ENCODE measurements around the gene SMAD7. TPM values are rescaled to one million over a fixed set of nuclear protein-coding genes. Genes with fewer than 3 reads are reported as not detected.

The SMAD7 gene
- total and polyA plus RNA-seq, 2 experiments from 2014 or later = 11.8 to 29.8 TPM

- TF ChIP-seq, protein P1, sequence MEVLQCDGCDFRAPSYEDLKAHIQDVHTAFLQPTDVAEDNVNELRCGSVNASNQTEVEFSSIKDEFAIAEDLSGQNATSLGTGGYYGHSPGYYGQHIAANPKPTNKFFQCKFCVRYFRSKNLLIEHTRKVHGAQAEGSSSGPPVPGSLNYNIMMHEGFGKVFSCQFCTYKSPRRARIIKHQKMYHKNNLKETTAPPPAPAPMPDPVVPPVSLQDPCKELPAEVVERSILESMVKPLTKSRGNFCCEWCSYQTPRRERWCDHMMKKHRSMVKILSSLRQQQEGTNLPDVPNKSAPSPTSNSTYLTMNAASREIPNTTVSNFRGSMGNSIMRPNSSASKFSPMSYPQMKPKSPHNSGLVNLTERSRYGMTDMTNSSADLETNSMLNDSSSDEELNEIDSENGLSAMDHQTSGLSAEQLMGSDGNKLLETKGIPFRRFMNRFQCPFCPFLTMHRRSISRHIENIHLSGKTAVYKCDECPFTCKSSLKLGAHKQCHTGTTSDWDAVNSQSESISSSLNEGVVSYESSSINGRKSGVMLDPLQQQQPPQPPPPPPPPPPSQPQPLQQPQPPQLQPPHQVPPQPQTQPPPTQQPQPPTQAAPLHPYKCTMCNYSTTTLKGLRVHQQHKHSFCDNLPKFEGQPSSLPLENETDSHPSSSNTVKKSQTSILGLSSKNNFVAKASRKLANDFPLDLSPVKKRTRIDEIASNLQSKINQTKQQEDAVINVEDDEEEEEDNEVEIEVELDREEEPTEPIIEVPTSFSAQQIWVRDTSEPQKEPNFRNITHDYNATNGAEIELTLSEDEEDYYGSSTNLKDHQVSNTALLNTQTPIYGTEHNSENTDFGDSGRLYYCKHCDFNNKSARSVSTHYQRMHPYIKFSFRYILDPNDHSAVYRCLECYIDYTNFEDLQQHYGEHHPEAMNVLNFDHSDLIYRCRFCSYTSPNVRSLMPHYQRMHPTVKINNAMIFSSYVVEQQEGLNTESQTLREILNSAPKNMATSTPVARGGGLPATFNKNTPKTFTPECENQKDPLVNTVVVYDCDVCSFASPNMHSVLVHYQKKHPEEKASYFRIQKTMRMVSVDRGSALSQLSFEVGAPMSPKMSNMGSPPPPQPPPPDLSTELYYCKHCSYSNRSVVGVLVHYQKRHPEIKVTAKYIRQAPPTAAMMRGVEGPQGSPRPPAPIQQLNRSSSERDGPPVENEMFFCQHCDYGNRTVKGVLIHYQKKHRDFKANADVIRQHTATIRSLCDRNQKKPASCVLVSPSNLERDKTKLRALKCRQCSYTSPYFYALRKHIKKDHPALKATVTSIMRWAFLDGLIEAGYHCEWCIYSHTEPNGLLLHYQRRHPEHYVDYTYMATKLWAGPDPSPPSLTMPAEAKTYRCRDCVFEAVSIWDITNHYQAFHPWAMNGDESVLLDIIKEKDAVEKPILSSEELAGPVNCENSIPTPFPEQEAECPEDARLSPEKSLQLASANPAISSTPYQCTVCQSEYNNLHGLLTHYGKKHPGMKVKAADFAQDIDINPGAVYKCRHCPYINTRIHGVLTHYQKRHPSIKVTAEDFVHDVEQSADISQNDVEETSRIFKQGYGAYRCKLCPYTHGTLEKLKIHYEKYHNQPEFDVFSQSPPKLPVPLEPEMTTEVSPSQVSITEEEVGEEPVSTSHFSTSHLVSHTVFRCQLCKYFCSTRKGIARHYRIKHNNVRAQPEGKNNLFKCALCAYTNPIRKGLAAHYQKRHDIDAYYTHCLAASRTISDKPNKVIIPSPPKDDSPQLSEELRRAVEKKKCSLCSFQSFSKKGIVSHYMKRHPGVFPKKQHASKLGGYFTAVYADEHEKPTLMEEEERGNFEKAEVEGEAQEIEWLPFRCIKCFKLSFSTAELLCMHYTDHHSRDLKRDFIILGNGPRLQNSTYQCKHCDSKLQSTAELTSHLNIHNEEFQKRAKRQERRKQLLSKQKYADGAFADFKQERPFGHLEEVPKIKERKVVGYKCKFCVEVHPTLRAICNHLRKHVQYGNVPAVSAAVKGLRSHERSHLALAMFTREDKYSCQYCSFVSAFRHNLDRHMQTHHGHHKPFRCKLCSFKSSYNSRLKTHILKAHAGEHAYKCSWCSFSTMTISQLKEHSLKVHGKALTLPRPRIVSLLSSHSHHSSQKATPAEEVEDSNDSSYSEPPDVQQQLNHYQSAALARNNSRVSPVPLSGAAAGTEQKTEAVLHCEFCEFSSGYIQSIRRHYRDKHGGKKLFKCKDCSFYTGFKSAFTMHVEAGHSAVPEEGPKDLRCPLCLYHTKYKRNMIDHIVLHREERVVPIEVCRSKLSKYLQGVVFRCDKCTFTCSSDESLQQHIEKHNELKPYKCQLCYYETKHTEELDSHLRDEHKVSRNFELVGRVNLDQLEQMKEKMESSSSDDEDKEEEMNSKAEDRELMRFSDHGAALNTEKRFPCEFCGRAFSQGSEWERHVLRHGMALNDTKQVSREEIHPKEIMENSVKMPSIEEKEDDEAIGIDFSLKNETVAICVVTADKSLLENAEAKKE (CRISPR knock-in tag; IDR thresholded peaks at IDR 0.05) = no peak
- no peak for TF ChIP-seq CREB1 (CRISPR knock-in tag; IDR thresholded peaks at IDR 0.05; ENCODE audit: low read depth)
- no peak for TF ChIP-seq ZNF114 (CRISPR knock-in tag; IDR thresholded peaks at IDR 0.05)
- TF ChIP-seq EZH2phosphoT487 (IDR thresholded peaks at IDR 0.05; ENCODE audit: unreplicated experiment) = no peak
- no peak for TF ChIP-seq POLR2AphosphoS5 (IDR thresholded peaks at IDR 0.05; ENCODE audit: low read depth)
These were observed 48.8 kb upstream of the SMAD7 start (continued) for GRCh38 chr18:48999569-48999968.

DNA sequence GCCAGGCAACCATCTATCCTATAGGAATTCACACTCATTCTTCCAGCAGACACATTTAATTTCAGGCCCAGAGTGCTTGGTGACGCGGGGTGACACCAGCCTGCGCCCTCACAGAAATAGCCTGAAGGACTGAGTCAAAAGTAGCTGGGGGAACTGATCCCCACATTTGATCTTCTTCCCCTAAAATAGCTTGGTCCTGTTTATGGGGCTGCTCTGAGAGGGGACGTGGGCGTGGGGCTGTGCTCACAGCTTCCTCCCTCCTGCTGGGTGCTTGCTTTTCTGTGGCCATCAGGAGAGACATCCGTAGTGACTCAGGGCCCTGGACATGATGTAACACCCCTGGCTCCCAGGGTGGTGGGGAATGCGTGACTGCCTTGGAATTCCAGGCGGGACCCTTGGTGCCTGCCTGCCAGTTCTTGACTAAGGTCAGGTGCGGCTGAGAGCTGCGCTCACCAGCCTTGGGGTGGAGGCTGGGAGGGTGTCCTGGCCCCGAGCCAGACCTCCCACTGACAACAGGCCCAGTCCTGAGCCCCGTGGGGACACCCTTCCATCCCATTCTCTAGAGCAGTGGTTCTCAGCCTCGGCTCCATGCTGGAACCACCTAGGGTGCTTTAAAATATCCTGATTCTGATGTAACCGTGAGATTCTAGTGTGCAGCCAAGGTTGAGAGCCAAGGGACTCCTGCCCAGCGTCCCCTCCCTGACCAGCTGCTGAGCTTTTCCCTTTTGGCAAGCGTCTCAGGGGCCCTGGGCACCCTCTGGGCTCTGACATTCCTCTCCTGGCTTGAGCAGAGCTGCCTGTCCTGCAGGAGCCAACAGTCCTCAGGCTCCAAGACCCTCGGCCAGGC, 47.4 kb upstream of the SMAD7 start:
- peak; percentile 72 for DNase-seq (ENCODE audit: low spot score)
- Histone ChIP-seq H2AFZ (peak overlapping the region; percentile 25), H3F3A (replicated peaks; ENCODE audit: low read depth) (no peaks in the 10 kb centered on the region), H3K4me1 (ENCODE audit: insufficient read depth) (peaks cover 13% of the 10 kb centered on the region), H3K4me3 (no peak overlapping the region), H3K27ac (ENCODE audit: low read depth) (no peak overlapping the region), H3K4me2 (peak overlapping the region; percentile 49; the same call in 1 of the 2 replicates), H4K20me1 (replicated peaks; ENCODE audit: insufficient read depth) (no peaks in the 10 kb centered on the region), H3K9me2 (ENCODE audit: insufficient read depth) (no peaks in the 10 kb centered on the region), H3K36me3 (ENCODE audit: insufficient read depth) (no peaks in the 10 kb centered on the region), H3K79me2 (replicated peaks; ENCODE audit: insufficient read depth) (no peaks in the 10 kb centered on the region), H3K27me3 (ENCODE audit: insufficient read depth) (no peaks in the 10 kb centered on the region)
- no peak overlapping the region for H3K4me3 Mint-ChIP-seq
- peaks cover 26% of the 10 kb centered on the region for H3K4me1 Mint-ChIP-seq
- peaks cover 9% of the 10 kb centered on the region for H3K27me3 Mint-ChIP-seq (ENCODE audit: insufficient read depth, low read depth, poor library complexity)
- ATAC-seq = peak; percentile 71
- H3K36me3 Mint-ChIP-seq (ENCODE audit: low read depth) = no peaks in the 10 kb centered on the region
- H3K9me3 Mint-ChIP-seq = no peaks in the 10 kb centered on the region; the same call in 2 of the 3 replicates
- peak overlapping the region; percentile 85 for H3K27ac Mint-ChIP-seq
- TF ChIP-seq NANOG (IDR thresholded peaks at IDR 0.05; ENCODE audit: borderline replicate concordance) = no peak
- no peak for TF ChIP-seq ZNF331 (CRISPR knock-in tag; IDR thresholded peaks at IDR 0.05; ENCODE audit: low read depth)
- no peak for TF ChIP-seq JUNB (IDR thresholded peaks at IDR 0.05; ENCODE audit: unreplicated experiment)
- TF ChIP-seq EZH2phosphoT487 (IDR thresholded peaks at IDR 0.05; ENCODE audit: unreplicated experiment) = no peak
- TF ChIP-seq REST (IDR thresholded peaks at IDR 0.05; ENCODE audit: unreplicated experiment) = no peak
- TF ChIP-seq ZNF114 (CRISPR knock-in tag; IDR thresholded peaks at IDR 0.05) = no peak
- no peak for TF ChIP-seq EZH2 (IDR thresholded peaks at IDR 0.05; ENCODE audit: low read depth, unreplicated experiment)
- no peak for TF ChIP-seq STAT1 (IDR thresholded peaks at IDR 0.05; ENCODE audit: unreplicated experiment)
